DMS 273 (cell line): ENCODE measurements around the gene TP53RK.

ENCODE experiments used
- DNase-seq: peaks from one replicate; lab custom pipeline; 2025; ENCODE audit not compliant: unreplicated experiment; lab: John Stamatoyannopoulos, UW

Gene TP53RK

GRCh38 chr20:46640536-46641311 lies 48.5 kb downstream of the TP53RK start:
- no peak for DNase-seq

GRCh38 chr20:46640044-46640443 lies 49.2 kb downstream of the TP53RK start:
- no peak for DNase-seq

- no peak for DNase-seq
Observed at GRCh38 chr20:46639587-46639986, 49.7 kb downstream of the TP53RK start.

GRCh38 chr20:46638898-46639274 lies 50.4 kb downstream of the TP53RK start:
- no peak for DNase-seq

- no peak for DNase-seq
Observed at GRCh38 chr20:46638134-46638897, 50.9 kb downstream of the TP53RK start.

GRCh38 chr20:46637427-46638133 lies 51.7 kb downstream of the TP53RK start:
- no peak for DNase-seq

- no peak for DNase-seq
Observed at GRCh38 chr20:46637020-46637419, 52.2 kb downstream of the TP53RK start.

GRCh38 chr20:46636514-46636913 lies 52.7 kb downstream of the TP53RK start:
- DNase-seq, result no peak

- DNase-seq, result no peak
Observed at GRCh38 chr20:46635514-46636136, 53.6 kb downstream of the TP53RK start.

- no peak for DNase-seq
Observed at GRCh38 chr20:46634528-46634927, 54.7 kb downstream of the TP53RK start.
